ENCODE data around the gene FAM131B. TPM values are rescaled to one million over a fixed set of nuclear protein-coding genes. Genes with fewer than 3 reads are reported as not detected.

FAM131B gene
- total RNA-seq, 1 experiment from 2014 or later: 17.3 TPM

DNA sequence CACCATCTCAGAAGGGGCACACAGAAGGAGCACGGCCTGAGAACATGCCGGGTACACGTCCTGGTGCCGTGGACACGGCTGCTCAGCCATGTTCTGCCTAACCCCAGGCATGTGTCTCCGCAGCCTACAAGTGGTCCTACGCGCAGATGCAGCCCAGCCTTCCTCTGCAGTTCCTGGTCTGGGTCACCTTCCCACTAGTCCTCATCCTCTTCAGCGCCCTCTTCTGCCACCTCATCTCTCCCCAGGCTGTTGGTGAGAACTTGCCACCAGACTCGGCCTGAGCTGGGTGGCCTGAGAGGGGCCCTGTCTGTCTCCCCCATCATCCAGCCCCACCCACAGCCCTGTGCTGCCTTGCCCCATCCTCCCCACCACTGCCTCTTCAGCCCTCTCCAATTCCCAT lies 41.3 kb downstream of the FAM131B start:
- no peak overlapping the region for H3K4me3 Mint-ChIP-seq
- H3K4me1 Mint-ChIP-seq: peaks cover 19 to 29% of the 10 kb centered on the region in 2 experiments
- Histone ChIP-seq H3K4ac (ENCODE audit: low read depth, low read length) (no peak overlapping the region), H4K91ac (ENCODE audit: insufficient read length, low read depth, low read length) (no peak overlapping the region), H3K27ac (ENCODE audit: insufficient read length, low read depth, low read length) (no peak overlapping the region), H2BK5ac (ENCODE audit: insufficient read length, low read length) (no peak overlapping the region), H2BK120ac (ENCODE audit: low read depth, low read length, poor library complexity, severe bottlenecking) (no peak overlapping the region), H4K5ac (ENCODE audit: insufficient read length, low read depth, low read length) (no peak overlapping the region), H2BK12ac (ENCODE audit: insufficient read length, low read depth, low read length) (no peak overlapping the region), H3K14ac (ENCODE audit: insufficient read depth, low read length) (no peak overlapping the region), H3K9ac (ENCODE audit: extremely low read depth, insufficient read length, low read length) (no peak overlapping the region), H4K20me1 (ENCODE audit: control insufficient read depth, insufficient read depth, insufficient read length) (no peaks in the 10 kb centered on the region), H3K56ac (ENCODE audit: insufficient read length, low read depth, low read length) (no peak overlapping the region), H3K79me2 (ENCODE audit: insufficient read depth, low read length) (no peaks in the 10 kb centered on the region), H3K79me1 (ENCODE audit: insufficient read depth, low read depth, low read length, poor library complexity, severe bottlenecking) (no peaks in the 10 kb centered on the region), H2AFZ (ENCODE audit: low read length) (no peak overlapping the region), H3K9me3 (ENCODE audit: control insufficient read depth, low read depth, low read length) (no peaks in the 10 kb centered on the region), H2AK5ac (ENCODE audit: insufficient read length, low read length) (no peak overlapping the region), H2BK20ac (ENCODE audit: low read depth, low read length, poor library complexity, severe bottlenecking) (no peak overlapping the region), H3K23ac (ENCODE audit: insufficient read length, low read depth, low read length) (no peak overlapping the region), H3K27me3 (ENCODE audit: insufficient read depth, low read length) (no peaks in the 10 kb centered on the region), H3K4me1 (ENCODE audit: insufficient read depth, low read length) (no peaks in the 10 kb centered on the region), H3K23me2 (ENCODE audit: insufficient read length, low read depth, low read length, poor library complexity, severe bottlenecking) (no peaks in the 10 kb centered on the region), H4K8ac (replicated peaks; ENCODE audit: insufficient read length, low read depth, low read length) (no peak overlapping the region), H3K18ac (ENCODE audit: insufficient read length, low read depth, low read length) (no peak overlapping the region), H2BK15ac (ENCODE audit: low read depth, low read length) (no peak overlapping the region), H3T11ph (ENCODE audit: low read length) (no peak overlapping the region), H3K4me2 (ENCODE audit: insufficient read depth, insufficient read length, low read length) (no peak overlapping the region)
- H3K9me3 Mint-ChIP-seq: no peaks in the 10 kb centered on the region; a peak in 1 of 5 replicates
- H3K36me3 Mint-ChIP-seq (ENCODE audit: insufficient read depth in 1 of 3, low read depth in 3 of 3): no peaks in the 10 kb centered on the region; a peak in 1 of 7 replicates
- H3K27me3 Mint-ChIP-seq (ENCODE audit: low read depth): peaks cover 4% of the 10 kb centered on the region
- TF ChIP-seq, protein P1, sequence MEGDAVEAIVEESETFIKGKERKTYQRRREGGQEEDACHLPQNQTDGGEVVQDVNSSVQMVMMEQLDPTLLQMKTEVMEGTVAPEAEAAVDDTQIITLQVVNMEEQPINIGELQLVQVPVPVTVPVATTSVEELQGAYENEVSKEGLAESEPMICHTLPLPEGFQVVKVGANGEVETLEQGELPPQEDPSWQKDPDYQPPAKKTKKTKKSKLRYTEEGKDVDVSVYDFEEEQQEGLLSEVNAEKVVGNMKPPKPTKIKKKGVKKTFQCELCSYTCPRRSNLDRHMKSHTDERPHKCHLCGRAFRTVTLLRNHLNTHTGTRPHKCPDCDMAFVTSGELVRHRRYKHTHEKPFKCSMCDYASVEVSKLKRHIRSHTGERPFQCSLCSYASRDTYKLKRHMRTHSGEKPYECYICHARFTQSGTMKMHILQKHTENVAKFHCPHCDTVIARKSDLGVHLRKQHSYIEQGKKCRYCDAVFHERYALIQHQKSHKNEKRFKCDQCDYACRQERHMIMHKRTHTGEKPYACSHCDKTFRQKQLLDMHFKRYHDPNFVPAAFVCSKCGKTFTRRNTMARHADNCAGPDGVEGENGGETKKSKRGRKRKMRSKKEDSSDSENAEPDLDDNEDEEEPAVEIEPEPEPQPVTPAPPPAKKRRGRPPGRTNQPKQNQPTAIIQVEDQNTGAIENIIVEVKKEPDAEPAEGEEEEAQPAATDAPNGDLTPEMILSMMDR (conservative IDR thresholded peaks at IDR 0.05): no peak
- WGBS (ENCODE audit: extremely low coverage, insufficient read length, low lambda C conversion rate): no CpG with 5 or more reads among the region's 10 CpGs
- H3K27ac Mint-ChIP-seq: no peak overlapping the region
- DNase-seq: no peak
